SK-N-MC (cell line): ENCODE results near the gene PCSK6.

ENCODE experiments used
- EZH2 ChIP-seq: fragments of 200-600 bp; sonication (generic); IDR thresholded peaks from one replicate; pipeline ENCODE4 v1.6.1; 2017; ENCODE audit warnings: antibody characterized with exemption
- FOXP2 ChIP-seq: optimal IDR thresholded peaks from 2 replicates; pipeline ENCODE3; 2011; ENCODE audit warnings: mild to moderate bottlenecking, moderate library complexity; ENCODE audit not compliant: insufficient read depth; ENCODE audit errors: extremely low read length, control extremely low read depth
- POLR2AphosphoS5 ChIP-seq: IDR thresholded peaks from 2 replicates; pipeline ENCODE4 v1.6.1; 2012; ENCODE audit warnings: mild to moderate bottlenecking, low read depth, low read length, borderline replicate concordance

GRCh38 chr15:101325263-101326025, 164.1 kb downstream of the PCSK6 start:
- TF ChIP-seq EZH2, result no peak
- TF ChIP-seq POLR2AphosphoS5, result no peak
- no peak for TF ChIP-seq FOXP2
